Measurements from ENCODE around the gene SERPIND1.

Gene SERPIND1

DNA sequence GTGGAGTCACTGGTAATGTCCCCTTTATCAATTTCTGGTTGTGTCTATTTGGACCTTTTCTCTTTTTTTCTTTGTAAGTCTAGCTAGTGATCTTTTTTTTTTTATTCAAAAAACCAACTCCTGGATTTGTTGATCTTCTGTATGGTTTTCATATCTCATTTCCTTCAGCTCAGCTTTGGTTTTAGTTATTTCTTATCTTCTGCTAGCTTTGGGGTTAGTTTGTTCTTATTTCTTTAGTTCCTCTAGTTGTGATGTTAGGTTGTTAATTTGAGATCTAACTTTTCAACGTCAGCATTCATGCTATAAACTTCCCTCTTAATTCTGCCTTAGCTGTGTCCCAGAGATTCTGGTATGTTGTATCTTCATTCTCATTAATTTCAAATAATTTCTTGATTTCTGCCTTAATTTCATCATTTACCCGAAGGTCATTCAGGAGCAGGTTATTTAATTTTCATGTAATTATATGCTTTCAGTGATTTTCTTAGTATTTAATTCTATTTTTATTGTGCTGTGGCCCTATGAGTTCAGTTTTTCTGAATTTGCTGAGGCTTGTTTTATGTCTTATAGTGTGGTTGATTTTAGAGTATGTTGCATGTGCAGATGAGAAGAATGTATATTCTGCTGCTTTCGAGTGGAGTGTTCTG lies 55.7 kb downstream of the SERPIND1 start:
- H3K36me3 ChIP-seq (ENCODE audit: control insufficient read depth, low read depth, low read length), result peaks cover 4% of the 10 kb centered on the region

DNA sequence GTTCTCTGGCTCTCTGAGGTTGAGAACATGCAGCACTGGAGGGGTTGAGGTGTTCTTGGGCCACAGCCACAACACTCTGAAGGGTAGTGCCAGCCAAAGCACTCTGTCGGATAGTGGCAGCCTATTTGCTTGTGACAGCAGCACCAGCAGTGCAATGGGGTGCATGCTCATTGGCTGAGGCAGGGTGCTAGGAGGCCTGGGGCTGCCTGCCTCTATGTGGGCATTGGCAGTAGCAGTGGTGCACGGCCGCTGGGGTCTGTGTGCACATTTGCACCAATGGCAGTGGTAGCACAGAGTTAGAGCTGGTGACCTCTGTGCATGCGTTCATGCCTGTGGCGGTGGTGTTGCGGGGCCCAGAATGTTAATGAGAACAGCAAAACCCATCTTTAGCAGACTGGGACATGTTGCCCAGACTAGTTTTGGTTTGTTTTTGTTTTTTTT lies 59.3 kb downstream of the SERPIND1 start:
- H3K4me1 ChIP-seq (ENCODE audit: control insufficient read depth, low read depth, low read length), result no peaks in the 10 kb centered on the region
- H3K27ac ChIP-seq (ENCODE audit: low read length), result no peak overlapping the region
- no peak overlapping the region for H3K9ac ChIP-seq (ENCODE audit: low read length)
- H3K4me3 ChIP-seq (ENCODE audit: low read length), result no peak overlapping the region
- no peaks in the 10 kb centered on the region for H3K27me3 ChIP-seq (ENCODE audit: control insufficient read depth, insufficient read depth, low read length)
- peaks cover 4% of the 10 kb centered on the region for H3K36me3 ChIP-seq (ENCODE audit: control insufficient read depth, low read depth, low read length)
- H3K9me3 ChIP-seq (ENCODE audit: control insufficient read depth, low read depth, low read length), result no peaks in the 10 kb centered on the region

More for the DNA sequence above, 55.7 kb downstream of the SERPIND1 start:
- Histone ChIP-seq H3K4me1 (ENCODE audit: control insufficient read depth, low read depth, low read length) (no peaks in the 10 kb centered on the region), H3K4me3 (ENCODE audit: low read length) (no peak overlapping the region), H3K27me3 (ENCODE audit: control insufficient read depth, insufficient read depth, low read length) (no peaks in the 10 kb centered on the region), H3K9me3 (ENCODE audit: control insufficient read depth, low read depth, low read length) (no peaks in the 10 kb centered on the region), H3K27ac (ENCODE audit: low read length) (no peak overlapping the region), H3K9ac (ENCODE audit: low read length) (no peak overlapping the region)

GRCh38 chr22:20834206-20834605 lies 60.3 kb downstream of the SERPIND1 start:
- H3K4me1 ChIP-seq (ENCODE audit: control insufficient read depth, low read depth, low read length), result no peaks in the 10 kb centered on the region
- H3K9me3 ChIP-seq (ENCODE audit: control insufficient read depth, low read depth, low read length), result no peaks in the 10 kb centered on the region
- H3K27ac ChIP-seq (ENCODE audit: low read length), result no peak overlapping the region
- H3K4me3 ChIP-seq (ENCODE audit: low read length), result no peak overlapping the region
- H3K9ac ChIP-seq (ENCODE audit: low read length), result no peak overlapping the region
- no peaks in the 10 kb centered on the region for H3K27me3 ChIP-seq (ENCODE audit: control insufficient read depth, insufficient read depth, low read length)
- peaks cover 4% of the 10 kb centered on the region for H3K36me3 ChIP-seq (ENCODE audit: control insufficient read depth, low read depth, low read length)

DNA sequence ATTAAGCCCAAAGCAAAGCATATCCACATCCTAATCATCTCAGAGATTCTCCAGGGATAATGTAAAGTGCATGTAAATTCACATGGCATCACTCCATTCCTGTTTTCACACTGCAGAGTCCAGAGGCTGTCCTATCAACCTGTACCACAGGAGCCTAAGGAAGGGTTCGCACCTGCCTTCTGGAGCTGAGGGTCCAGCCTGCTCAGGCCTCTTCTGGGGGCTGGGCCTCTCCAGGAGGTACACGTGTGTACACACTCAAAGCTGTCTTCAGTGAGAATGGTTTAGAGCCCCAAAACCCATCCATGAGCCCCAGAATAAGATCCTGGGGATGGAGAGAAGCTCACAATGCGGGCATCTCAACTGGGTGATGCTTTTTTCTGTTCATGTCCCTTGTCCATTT lies 60.8 kb downstream of the SERPIND1 start:
- H3K4me3 ChIP-seq (ENCODE audit: low read length), result no peak overlapping the region
- peaks cover 4% of the 10 kb centered on the region for H3K36me3 ChIP-seq (ENCODE audit: control insufficient read depth, low read depth, low read length)
- no peak overlapping the region for H3K27ac ChIP-seq (ENCODE audit: low read length)
- H3K9ac ChIP-seq (ENCODE audit: low read length), result no peak overlapping the region
- H3K9me3 ChIP-seq (ENCODE audit: control insufficient read depth, low read depth, low read length), result no peaks in the 10 kb centered on the region
- H3K27me3 ChIP-seq (ENCODE audit: control insufficient read depth, insufficient read depth, low read length), result no peaks in the 10 kb centered on the region
- H3K4me1 ChIP-seq (ENCODE audit: control insufficient read depth, low read depth, low read length), result no peaks in the 10 kb centered on the region

Data from iPS-18a (cell line).